GM18520 (cell line): Measurements from ENCODE around the gene TH.

Experiments
- ATAC-seq: cut with Tn5 transposase; IDR thresholded peaks from one replicate; pipeline ENCODE4 v1.9.1; 2021; ENCODE audit not compliant: unreplicated experiment

The TH gene

GRCh38 chr11:2208691-2209369 is 37.2 kb upstream of the TH start:
- no peak for ATAC-seq

- ATAC-seq: no peak
These were observed 36.4 kb upstream of the TH start for GRCh38 chr11:2207773-2208621.

- ATAC-seq: no peak
These were observed 35.6 kb upstream of the TH start for GRCh38 chr11:2207212-2207611.

- ATAC-seq: no peak
These were observed 34.5 kb upstream of the TH start for GRCh38 chr11:2205981-2206690.

- ATAC-seq: no peak
These were observed 33.7 kb upstream of the TH start for GRCh38 chr11:2205214-2205720.

GRCh38 chr11:2204361-2205213 is 33.0 kb upstream of the TH start:
- no peak for ATAC-seq

GRCh38 chr11:2203440-2204259 is 32.0 kb upstream of the TH start:
- ATAC-seq: no peak

- ATAC-seq: no peak
These were observed 31.4 kb upstream of the TH start for GRCh38 chr11:2202900-2203439.

GRCh38 chr11:2202071-2202899 is 30.7 kb upstream of the TH start:
- no peak for ATAC-seq

GRCh38 chr11:2201542-2201941 is 29.9 kb upstream of the TH start:
- no peak for ATAC-seq

- no peak for ATAC-seq
These were observed 29.4 kb upstream of the TH start for GRCh38 chr11:2200957-2201519.

GRCh38 chr11:2200536-2200935 is 28.9 kb upstream of the TH start:
- no peak for ATAC-seq

GRCh38 chr11:2199466-2200341 is 28.1 kb upstream of the TH start:
- no peak for ATAC-seq

- no peak for ATAC-seq
These were observed 27.2 kb upstream of the TH start for GRCh38 chr11:2198621-2199365.

- no peak for ATAC-seq
These were observed 26.3 kb upstream of the TH start for GRCh38 chr11:2197771-2198520.
